A673 (cell line): ENCODE results near the gene MUC22.

ENCODE experiments used
- EZH2 ChIP-seq: fragments of 200-600 bp; sonication (generic); IDR thresholded peaks from 2 replicates; pipeline ENCODE4 v1.6.1; 2017; ENCODE audit warnings: borderline replicate concordance, low read depth, mild to moderate bottlenecking, mixed read lengths, antibody characterized with exemption, low read length; ENCODE audit not compliant: poor library complexity, severe bottlenecking
- TF ChIP-seq, protein P1 (sequence below): fragments of 300-800, 200-600 bp; sonication (generic); conservative IDR thresholded peaks from 2 replicates; pipeline ENCODE4 v1.5.1; 2017; ENCODE audit warnings: low read depth, mild to moderate bottlenecking, antibody characterized with exemption, low read length, moderate library complexity, mixed read lengths

DNA sequence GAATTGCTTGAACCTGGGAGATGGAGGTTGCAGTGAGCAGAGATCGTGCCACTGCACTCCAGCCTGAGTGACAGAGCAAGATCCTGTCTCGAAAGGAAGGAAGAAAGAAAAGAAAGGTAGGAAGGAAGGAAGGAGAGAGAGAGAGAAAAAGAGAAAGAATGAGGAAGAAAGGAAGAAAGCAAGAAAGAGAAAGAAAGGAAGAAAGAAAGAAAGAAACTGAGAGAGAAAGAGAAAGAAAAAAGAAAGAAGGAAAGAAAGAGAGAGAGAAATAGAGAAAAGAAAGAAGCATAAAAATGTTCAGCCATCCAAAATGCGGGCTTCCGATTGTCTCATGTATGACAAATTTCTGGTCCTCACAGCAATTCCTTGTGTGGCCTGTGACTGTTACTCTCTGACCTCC is 22.8 kb downstream of the MUC22 start:
- TF ChIP-seq, protein P1, sequence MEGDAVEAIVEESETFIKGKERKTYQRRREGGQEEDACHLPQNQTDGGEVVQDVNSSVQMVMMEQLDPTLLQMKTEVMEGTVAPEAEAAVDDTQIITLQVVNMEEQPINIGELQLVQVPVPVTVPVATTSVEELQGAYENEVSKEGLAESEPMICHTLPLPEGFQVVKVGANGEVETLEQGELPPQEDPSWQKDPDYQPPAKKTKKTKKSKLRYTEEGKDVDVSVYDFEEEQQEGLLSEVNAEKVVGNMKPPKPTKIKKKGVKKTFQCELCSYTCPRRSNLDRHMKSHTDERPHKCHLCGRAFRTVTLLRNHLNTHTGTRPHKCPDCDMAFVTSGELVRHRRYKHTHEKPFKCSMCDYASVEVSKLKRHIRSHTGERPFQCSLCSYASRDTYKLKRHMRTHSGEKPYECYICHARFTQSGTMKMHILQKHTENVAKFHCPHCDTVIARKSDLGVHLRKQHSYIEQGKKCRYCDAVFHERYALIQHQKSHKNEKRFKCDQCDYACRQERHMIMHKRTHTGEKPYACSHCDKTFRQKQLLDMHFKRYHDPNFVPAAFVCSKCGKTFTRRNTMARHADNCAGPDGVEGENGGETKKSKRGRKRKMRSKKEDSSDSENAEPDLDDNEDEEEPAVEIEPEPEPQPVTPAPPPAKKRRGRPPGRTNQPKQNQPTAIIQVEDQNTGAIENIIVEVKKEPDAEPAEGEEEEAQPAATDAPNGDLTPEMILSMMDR, result no peak
- no peak for TF ChIP-seq EZH2
